Stimulated activated memory B cell treated with anti-CD40 and anti-IgM and Interleukin-4, amounts not matched to agents 10 μg/mL and 1 μg/mL and 100 μg/mL, for 72 hours (primary cell): ENCODE results near the gene CDKAL1.
"Not testable (repeated sequence)": the region's sequence is repeated elsewhere in the genome, so short reads cannot be mapped to it uniquely, and the experiment has no call there.

Experiments used
- ATAC-seq: fragments of 150-1000 bp; cut with Tn5 transposase; 2 replicates; pipeline ENCODE4 v1.10.0; 2021
- H3K27ac Mint-ChIP-seq: one replicate; pipeline ENCODE4 v1.8.0; 2022; ENCODE audit warnings: mild to moderate bottlenecking, mixed read lengths
- H3K27me3 Mint-ChIP-seq: one replicate; pipeline ENCODE4 v1.8.0; 2022; ENCODE audit warnings: mixed read lengths
- H3K36me3 Mint-ChIP-seq: one replicate; pipeline ENCODE4 v1.8.0; 2022; ENCODE audit warnings: mixed read lengths
- H3K4me1 Mint-ChIP-seq: one replicate; pipeline ENCODE4 v1.8.0; 2022; ENCODE audit warnings: mixed read lengths
- H3K4me3 Mint-ChIP-seq: one replicate; pipeline ENCODE4 v1.8.0; 2022; ENCODE audit warnings: mild to moderate bottlenecking, moderate library complexity, mixed read lengths
- H3K9me3 Mint-ChIP-seq: one replicate; pipeline ENCODE4 v1.8.0; 2022; ENCODE audit warnings: mixed read lengths

CDKAL1 gene

GRCh38 chr6:21182589-21182988 lies 648.3 kb downstream of the CDKAL1 start:
- ATAC-seq: no peak
- no peaks in the 10 kb centered on the region for H3K27me3 Mint-ChIP-seq
- H3K27ac Mint-ChIP-seq: no peak overlapping the region
- H3K4me1 Mint-ChIP-seq: no peaks in the 10 kb centered on the region
- H3K9me3 Mint-ChIP-seq: peaks cover 4% of the 10 kb centered on the region
- peaks cover 16% of the 10 kb centered on the region for H3K36me3 Mint-ChIP-seq
- H3K4me3 Mint-ChIP-seq: no peak overlapping the region

- H3K27ac Mint-ChIP-seq: no peak overlapping the region
- peaks cover 1% of the 10 kb centered on the region for H3K9me3 Mint-ChIP-seq
- H3K36me3 Mint-ChIP-seq: peaks cover 11% of the 10 kb centered on the region
- ATAC-seq: no peak
- H3K27me3 Mint-ChIP-seq: no peaks in the 10 kb centered on the region
- no peak overlapping the region for H3K4me3 Mint-ChIP-seq
- H3K4me1 Mint-ChIP-seq: peaks cover 18% of the 10 kb centered on the region
Measured at GRCh38 chr6:21185861-21186478, 651.7 kb downstream of the CDKAL1 start.

- no peak for ATAC-seq
- Mint-ChIP-seq H3K9me3 (no peaks in the 10 kb centered on the region), H3K36me3 (peaks cover 7% of the 10 kb centered on the region), H3K27me3 (no peaks in the 10 kb centered on the region), H3K27ac (no peak overlapping the region), H3K4me1 (peaks cover 18% of the 10 kb centered on the region), H3K4me3 (no peak overlapping the region)
Measured at GRCh38 chr6:21186479-21187055, 652.3 kb downstream of the CDKAL1 start.

- H3K27ac Mint-ChIP-seq: no peak overlapping the region
- no peak overlapping the region for H3K4me3 Mint-ChIP-seq
- H3K4me1 Mint-ChIP-seq: peaks cover 18% of the 10 kb centered on the region
- H3K9me3 Mint-ChIP-seq: no peaks in the 10 kb centered on the region
- no peaks in the 10 kb centered on the region for H3K27me3 Mint-ChIP-seq
- H3K36me3 Mint-ChIP-seq: peaks cover 7% of the 10 kb centered on the region
- ATAC-seq: no peak
Measured at GRCh38 chr6:21187485-21187884, 653.2 kb downstream of the CDKAL1 start.

GRCh38 chr6:21188505-21189223 lies 654.4 kb downstream of the CDKAL1 start:
- no peak overlapping the region for H3K4me3 Mint-ChIP-seq
- no peaks in the 10 kb centered on the region for H3K27me3 Mint-ChIP-seq
- peak; percentile 72 for ATAC-seq
- peaks cover 14% of the 10 kb centered on the region for H3K36me3 Mint-ChIP-seq
- peaks cover 4% of the 10 kb centered on the region for H3K9me3 Mint-ChIP-seq
- peaks cover 18% of the 10 kb centered on the region for H3K4me1 Mint-ChIP-seq
- H3K27ac Mint-ChIP-seq: peak overlapping the region; percentile 64

GRCh38 chr6:21189759-21190158 lies 655.5 kb downstream of the CDKAL1 start:
- H3K4me1 Mint-ChIP-seq: peaks cover 18% of the 10 kb centered on the region
- H3K4me3 Mint-ChIP-seq: no peak overlapping the region
- H3K27me3 Mint-ChIP-seq: no peaks in the 10 kb centered on the region
- ATAC-seq: no peak
- H3K9me3 Mint-ChIP-seq: peaks cover 5% of the 10 kb centered on the region
- peaks cover 17% of the 10 kb centered on the region for H3K36me3 Mint-ChIP-seq
- peak overlapping the region; percentile 58 for H3K27ac Mint-ChIP-seq

GRCh38 chr6:21190701-21191100 lies 656.4 kb downstream of the CDKAL1 start:
- Mint-ChIP-seq H3K27me3 (no peaks in the 10 kb centered on the region), H3K36me3 (peaks cover 17% of the 10 kb centered on the region), H3K4me3 (no peak overlapping the region), H3K27ac (peak overlapping the region; percentile 58), H3K9me3 (peaks cover 5% of the 10 kb centered on the region), H3K4me1 (peaks cover 18% of the 10 kb centered on the region)
- no peak for ATAC-seq

- Mint-ChIP-seq H3K9me3 (peaks cover 5% of the 10 kb centered on the region), H3K27ac (no peak overlapping the region), H3K4me3 (no peak overlapping the region), H3K36me3 (peaks cover 25% of the 10 kb centered on the region), H3K4me1 (peaks cover 34% of the 10 kb centered on the region), H3K27me3 (no peaks in the 10 kb centered on the region)
- no peak for ATAC-seq
Measured at GRCh38 chr6:21193790-21194475, 659.7 kb downstream of the CDKAL1 start.

- not testable (repeated sequence) for H3K4me3 Mint-ChIP-seq, H3K9me3 Mint-ChIP-seq, ATAC-seq, H3K27me3 Mint-ChIP-seq, H3K27ac Mint-ChIP-seq
- peaks cover 36% of the 10 kb centered on the region for H3K4me1 Mint-ChIP-seq
- peaks cover 39% of the 10 kb centered on the region for H3K36me3 Mint-ChIP-seq
Measured at GRCh38 chr6:21195301-21195700, 661.0 kb downstream of the CDKAL1 start.

GRCh38 chr6:21198032-21198640 lies 663.9 kb downstream of the CDKAL1 start:
- Mint-ChIP-seq H3K36me3 (peaks cover 61% of the 10 kb centered on the region), H3K4me3 (no peak overlapping the region), H3K27ac (peak overlapping the region; percentile 65), H3K27me3 (no peaks in the 10 kb centered on the region), H3K4me1 (peaks cover 40% of the 10 kb centered on the region), H3K9me3 (peaks cover 5% of the 10 kb centered on the region)
- peak; percentile 64 for ATAC-seq

- H3K9me3 Mint-ChIP-seq: no peaks in the 10 kb centered on the region
- H3K27me3 Mint-ChIP-seq: no peaks in the 10 kb centered on the region
- ATAC-seq: no peak
- no peak overlapping the region for H3K4me3 Mint-ChIP-seq
- H3K4me1 Mint-ChIP-seq: peaks cover 40% of the 10 kb centered on the region
- peaks cover 59% of the 10 kb centered on the region for H3K36me3 Mint-ChIP-seq
- peak overlapping the region; percentile 65 for H3K27ac Mint-ChIP-seq
Measured at GRCh38 chr6:21199262-21199661, 665.0 kb downstream of the CDKAL1 start.

GRCh38 chr6:21200134-21200870 lies 666.0 kb downstream of the CDKAL1 start:
- peak overlapping the region; percentile 65 for H3K27ac Mint-ChIP-seq
- peaks cover 68% of the 10 kb centered on the region for H3K36me3 Mint-ChIP-seq
- no peak for ATAC-seq
- H3K9me3 Mint-ChIP-seq: peaks cover 3% of the 10 kb centered on the region
- H3K4me3 Mint-ChIP-seq: no peak overlapping the region
- peaks cover 40% of the 10 kb centered on the region for H3K4me1 Mint-ChIP-seq
- H3K27me3 Mint-ChIP-seq: no peaks in the 10 kb centered on the region

GRCh38 chr6:21201187-21201586 lies 666.9 kb downstream of the CDKAL1 start:
- Mint-ChIP-seq H3K27me3 (no peaks in the 10 kb centered on the region), H3K9me3 (peaks cover 3% of the 10 kb centered on the region), H3K27ac (no peak overlapping the region), H3K4me1 (peaks cover 38% of the 10 kb centered on the region), H3K4me3 (no peak overlapping the region), H3K36me3 (peaks cover 74% of the 10 kb centered on the region)
- ATAC-seq: no peak

GRCh38 chr6:21201637-21202350 lies 667.5 kb downstream of the CDKAL1 start:
- Mint-ChIP-seq H3K36me3 (peaks cover 76% of the 10 kb centered on the region), H3K27me3 (no peaks in the 10 kb centered on the region), H3K4me1 (peaks cover 33% of the 10 kb centered on the region), H3K27ac (no peak overlapping the region), H3K9me3 (peaks cover 3% of the 10 kb centered on the region), H3K4me3 (no peak overlapping the region)
- ATAC-seq: no peak
